ENCODE results near the gene GNB1. TPM values are rescaled to one million over a fixed set of nuclear protein-coding genes. Genes with fewer than 3 reads are reported as not detected.
A peak's percentile ranks its signal among the peaks of the same experiment; 100 is the strongest.

GNB1 gene
- total and polyA plus RNA-seq, 8 donors = 42.3 to 160 (median 86.8) TPM

DNA sequence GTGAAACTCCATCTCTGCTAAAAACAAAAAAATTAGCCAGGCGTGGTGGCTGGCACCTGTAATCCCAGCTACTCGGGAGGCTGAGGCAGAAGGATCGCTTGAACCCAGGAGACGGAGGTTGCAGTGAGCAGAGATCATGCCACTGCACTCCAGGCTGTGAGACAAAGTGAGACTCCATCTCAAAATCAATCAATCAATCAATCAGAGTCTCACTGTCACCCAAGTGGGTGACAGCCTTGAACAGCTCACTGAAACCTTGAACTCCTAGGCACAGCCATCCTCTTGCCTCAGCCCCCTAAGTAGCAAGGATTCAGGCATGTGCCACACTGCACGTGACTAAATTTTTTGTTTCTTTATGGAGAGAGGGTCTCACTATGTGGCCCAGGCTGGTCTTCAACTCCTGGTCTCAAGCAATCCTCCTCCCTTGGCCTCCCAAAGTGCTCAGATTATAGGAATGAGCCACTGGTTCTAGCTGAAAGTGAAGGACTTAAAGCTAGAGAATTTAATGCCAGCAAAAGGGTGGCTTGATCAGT lies 44.4 kb downstream of the GNB1 start:
- WGBS, 2 donors = 91 to 97% methylated on average over 5 of the region's 5 CpGs
- FAIRE-seq (no peak), ATAC-seq (peak in 1 of 4 donors; percentile 18), DNase-seq (peak in 1 of 6 donors; percentile 3)
- intact Hi-C loops (cut with DNase I) = no loop called here
- Histone ChIP-seq H3K27me3 (no peaks in the 10 kb centered on the region), H3K4me3 (no peak overlapping the region), H3K9me3 (no peaks in the 10 kb centered on the region), H3K36me3 (no peaks in the 10 kb centered on the region), H3K27ac (peak overlapping the region in 3 of 4 donors; percentile 5 to 44 (median 37)), H3K4me1 (peaks cover 2 to 24% (median 15%) of the 10 kb centered on the region in 3 donors)
- TF ChIP-seq, protein P1, sequence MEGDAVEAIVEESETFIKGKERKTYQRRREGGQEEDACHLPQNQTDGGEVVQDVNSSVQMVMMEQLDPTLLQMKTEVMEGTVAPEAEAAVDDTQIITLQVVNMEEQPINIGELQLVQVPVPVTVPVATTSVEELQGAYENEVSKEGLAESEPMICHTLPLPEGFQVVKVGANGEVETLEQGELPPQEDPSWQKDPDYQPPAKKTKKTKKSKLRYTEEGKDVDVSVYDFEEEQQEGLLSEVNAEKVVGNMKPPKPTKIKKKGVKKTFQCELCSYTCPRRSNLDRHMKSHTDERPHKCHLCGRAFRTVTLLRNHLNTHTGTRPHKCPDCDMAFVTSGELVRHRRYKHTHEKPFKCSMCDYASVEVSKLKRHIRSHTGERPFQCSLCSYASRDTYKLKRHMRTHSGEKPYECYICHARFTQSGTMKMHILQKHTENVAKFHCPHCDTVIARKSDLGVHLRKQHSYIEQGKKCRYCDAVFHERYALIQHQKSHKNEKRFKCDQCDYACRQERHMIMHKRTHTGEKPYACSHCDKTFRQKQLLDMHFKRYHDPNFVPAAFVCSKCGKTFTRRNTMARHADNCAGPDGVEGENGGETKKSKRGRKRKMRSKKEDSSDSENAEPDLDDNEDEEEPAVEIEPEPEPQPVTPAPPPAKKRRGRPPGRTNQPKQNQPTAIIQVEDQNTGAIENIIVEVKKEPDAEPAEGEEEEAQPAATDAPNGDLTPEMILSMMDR (IDR thresholded peaks at IDR 0.05) = no peak

DNA sequence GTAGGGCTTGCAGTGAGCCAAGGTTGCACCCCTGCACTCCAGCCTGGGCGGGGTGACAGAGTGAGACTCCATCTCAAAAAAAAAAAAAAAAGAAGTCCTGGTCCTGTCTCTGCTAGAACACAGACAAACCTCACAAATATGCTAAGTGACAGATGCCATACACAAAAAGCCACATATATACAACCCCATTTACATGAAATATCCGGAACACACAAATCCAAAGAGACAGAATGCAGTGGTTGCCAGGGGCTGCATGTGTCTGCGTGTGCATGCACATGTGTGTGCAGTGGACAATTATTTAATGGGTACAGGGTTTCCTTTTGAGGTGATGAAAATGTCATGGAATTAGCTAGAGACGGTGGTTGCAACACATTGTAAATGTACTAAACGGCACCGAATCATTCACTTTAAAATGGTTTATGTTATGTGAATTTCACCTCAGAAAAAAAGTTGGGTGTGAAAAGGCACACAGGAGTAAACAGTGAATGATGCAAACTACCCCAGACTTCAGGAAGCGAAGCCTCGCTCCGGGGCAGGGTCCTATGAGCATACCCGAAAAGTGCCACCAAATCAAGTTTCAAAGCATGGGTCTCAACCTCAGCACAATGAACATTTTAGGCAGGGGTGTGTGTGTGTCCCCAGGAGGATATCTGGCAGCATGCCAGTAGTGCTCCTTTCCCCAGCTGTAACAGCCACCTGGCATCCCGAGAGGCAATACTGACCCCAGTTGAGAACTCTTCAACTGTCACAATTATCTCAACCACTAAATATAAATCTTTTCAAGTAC lies 48.3 kb downstream of the GNB1 start:
- H3K36me3 ChIP-seq = no peaks in the 10 kb centered on the region
- ATAC-seq = peak in 1 of 4 donors; percentile 9
- intact Hi-C loops (cut with DNase I) = no loop called here

DNA sequence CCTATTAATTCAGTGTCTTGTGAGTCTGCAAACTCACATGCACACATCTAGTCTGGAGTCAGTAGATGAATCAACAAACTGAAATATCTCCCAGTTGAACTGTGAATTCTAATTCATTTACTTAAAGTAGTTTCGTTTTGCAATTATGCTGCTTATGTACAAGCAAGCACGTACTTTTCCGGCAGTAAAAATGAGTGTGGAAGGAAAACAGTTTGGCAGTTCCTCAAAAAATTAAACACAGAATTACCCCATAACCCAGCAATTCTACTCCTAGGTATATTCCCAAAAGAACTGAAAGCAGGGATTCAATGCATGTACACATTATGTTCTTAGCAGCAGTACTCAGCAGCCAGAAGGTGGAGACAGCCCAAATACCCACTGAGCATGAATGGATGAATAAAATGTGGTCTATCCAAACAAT lies 49.3 kb downstream of the GNB1 start:
- peak in 2 of 4 donors; percentile 17 to 59 for ATAC-seq
- no peak for FAIRE-seq
- H3K27ac ChIP-seq = no peak overlapping the region
- 73 to 81% methylated on average over 3 of the region's 3 CpGs for WGBS, 2 donors
- H3K4me3 ChIP-seq = no peak overlapping the region
- no peaks in the 10 kb centered on the region for H3K36me3 ChIP-seq
- intact Hi-C loops (cut with DNase I) = no loop called here
- no peaks in the 10 kb centered on the region for H3K9me3 ChIP-seq
- no peaks in the 10 kb centered on the region for H3K27me3 ChIP-seq
- TF ChIP-seq, protein P1 (IDR thresholded peaks at IDR 0.05) = no peak
- no peak for DNase-seq
- H3K4me1 ChIP-seq = peaks cover 2 to 6% (median 2%) of the 10 kb centered on the region in 3 donors

More for the DNA sequence above, 48.3 kb downstream of the GNB1 start:
- DNase-seq = peak in 1 of 6 donors; percentile 42
- H3K9me3 ChIP-seq = no peaks in the 10 kb centered on the region
- no peaks in the 10 kb centered on the region for H3K27me3 ChIP-seq
- FAIRE-seq = no peak
- TF ChIP-seq, protein P1 (IDR thresholded peaks at IDR 0.05) = no peak
- no peak overlapping the region for H3K27ac ChIP-seq
- H3K4me1 ChIP-seq = peaks cover 2 to 13% (median 12%) of the 10 kb centered on the region in 3 donors
- WGBS, 2 donors = 86 to 87% methylated on average over 11 of the region's 11 CpGs
- H3K4me3 ChIP-seq = no peak overlapping the region

DNA sequence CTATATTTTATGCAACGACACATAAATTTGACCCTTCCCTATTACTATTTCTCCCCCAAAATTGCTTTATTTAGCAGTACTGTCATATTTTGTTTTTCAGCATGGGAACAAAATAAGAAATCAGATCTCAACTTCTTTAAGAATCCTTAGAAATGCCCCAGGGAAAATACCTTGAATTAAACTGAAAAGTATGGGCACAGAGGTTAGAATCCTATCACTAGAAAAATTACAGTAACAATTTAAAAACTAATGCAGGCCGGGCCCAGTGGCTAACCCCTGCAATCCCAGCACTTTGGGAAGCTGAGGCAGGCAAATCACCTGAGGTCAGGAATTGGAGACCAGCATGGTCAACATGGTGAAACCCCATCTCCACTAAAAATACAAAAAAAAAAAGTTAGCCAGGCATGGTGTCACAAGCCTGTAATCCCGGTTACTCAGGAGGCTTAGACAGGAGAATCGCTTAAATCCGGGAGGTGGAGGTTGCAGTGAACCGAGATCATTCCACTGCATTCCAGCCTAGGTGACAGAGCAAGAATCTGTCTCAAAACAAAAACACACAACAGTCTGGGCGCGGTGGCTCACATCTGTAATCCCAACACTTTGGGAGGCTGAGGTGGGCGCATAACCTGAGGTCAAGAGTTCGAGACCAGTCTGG lies 51.4 kb downstream of the GNB1 start:
- TF ChIP-seq, protein P1 (IDR thresholded peaks at IDR 0.05) = no peak
- H3K27me3 ChIP-seq = no peaks in the 10 kb centered on the region
- DNase-seq = no peak
- H3K36me3 ChIP-seq = peaks cover 0 to 4% (median 0%) of the 10 kb centered on the region in 3 donors
- no peak overlapping the region for H3K4me3 ChIP-seq
- intact Hi-C loops (cut with DNase I) = no loop called here
- ATAC-seq = no peak
- WGBS, 2 donors = 95 to 96% methylated on average over 10 of the region's 10 CpGs
- no peaks in the 10 kb centered on the region for H3K9me3 ChIP-seq
- no peak overlapping the region for H3K27ac ChIP-seq
- no peak for FAIRE-seq
- no peaks in the 10 kb centered on the region for H3K4me1 ChIP-seq

All from pancreas (tissue), 10 donors.